A673 (cell line): ENCODE measurements around the gene YJEFN3.

Experiments
- CTCF ChIP-seq: fragments of 300-800, 200-600 bp; sonication (generic); conservative IDR thresholded peaks from 2 replicates; pipeline ENCODE4 v1.5.1; 2017; ENCODE audit warnings: low read depth, mild to moderate bottlenecking, antibody characterized with exemption, low read length, moderate library complexity, mixed read lengths
- EZH2 ChIP-seq: fragments of 200-600 bp; sonication (generic); IDR thresholded peaks from 2 replicates; pipeline ENCODE4 v1.6.1; 2017; ENCODE audit warnings: borderline replicate concordance, low read depth, mild to moderate bottlenecking, mixed read lengths, antibody characterized with exemption, low read length; ENCODE audit not compliant: poor library complexity, severe bottlenecking

- TF ChIP-seq EZH2 = no peak
- no peak for TF ChIP-seq CTCF
These were observed 25.7 kb upstream of the YJEFN3 start for GRCh38 chr19:19502808-19503602.
